ENCODE data around the gene FRMD1. TPM values are rescaled to one million over a fixed set of nuclear protein-coding genes. Genes with fewer than 3 reads are reported as not detected.

The FRMD1 gene
- total RNA-seq, 1 donor from 2014 or later, result not detected

DNA sequence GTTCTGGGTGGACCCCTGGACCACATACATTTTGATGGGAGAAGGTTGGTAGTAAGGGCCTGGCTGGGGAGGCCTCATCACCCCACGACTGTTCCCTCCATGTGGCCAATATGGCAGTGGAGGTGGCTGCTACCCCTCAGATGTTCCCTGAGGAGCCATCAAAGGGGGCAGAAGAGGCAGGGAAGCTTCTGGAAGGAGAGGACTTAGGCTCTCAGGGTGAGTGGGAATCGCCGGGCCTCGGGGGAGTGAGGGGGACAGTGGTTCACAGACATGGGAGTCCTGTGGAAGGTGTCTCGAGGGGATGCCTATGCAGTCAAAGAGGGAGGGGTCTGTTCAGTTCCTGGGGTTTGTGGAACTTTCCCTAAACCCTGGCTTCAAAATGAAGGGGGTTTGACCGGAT is 32.9 kb upstream of the FRMD1 start:
- no peak overlapping the region for H3K4me3 ChIP-seq
- no peaks in the 10 kb centered on the region for H3K4me1 ChIP-seq
- no peaks in the 10 kb centered on the region for H4K20me1 ChIP-seq (ENCODE audit: low read depth)
- no peaks in the 10 kb centered on the region for H3K79me2 ChIP-seq (ENCODE audit: low read depth)
- Mint-ChIP-seq H3K4me3 (no peak overlapping the region), H3K36me3 (no peaks in the 10 kb centered on the region), H3K27ac (no peak overlapping the region), H3K4me1 (peaks cover 2% of the 10 kb centered on the region), H3K27me3 (ENCODE audit: insufficient read depth, low read depth) (peaks cover 2% of the 10 kb centered on the region), H3K9me3 (no peaks in the 10 kb centered on the region)
- no peak for DNase-seq (ENCODE audit: low spot score)
- no peak overlapping the region for H3K9ac ChIP-seq
- H2AFZ ChIP-seq (replicated peaks), result no peak overlapping the region
- no peak overlapping the region for H3K27ac ChIP-seq
- TF ChIP-seq EZH2 (IDR thresholded peaks at IDR 0.05) (no peak), EZH2phosphoT487 (IDR thresholded peaks at IDR 0.05) (no peak)
- TF ChIP-seq, protein P1, sequence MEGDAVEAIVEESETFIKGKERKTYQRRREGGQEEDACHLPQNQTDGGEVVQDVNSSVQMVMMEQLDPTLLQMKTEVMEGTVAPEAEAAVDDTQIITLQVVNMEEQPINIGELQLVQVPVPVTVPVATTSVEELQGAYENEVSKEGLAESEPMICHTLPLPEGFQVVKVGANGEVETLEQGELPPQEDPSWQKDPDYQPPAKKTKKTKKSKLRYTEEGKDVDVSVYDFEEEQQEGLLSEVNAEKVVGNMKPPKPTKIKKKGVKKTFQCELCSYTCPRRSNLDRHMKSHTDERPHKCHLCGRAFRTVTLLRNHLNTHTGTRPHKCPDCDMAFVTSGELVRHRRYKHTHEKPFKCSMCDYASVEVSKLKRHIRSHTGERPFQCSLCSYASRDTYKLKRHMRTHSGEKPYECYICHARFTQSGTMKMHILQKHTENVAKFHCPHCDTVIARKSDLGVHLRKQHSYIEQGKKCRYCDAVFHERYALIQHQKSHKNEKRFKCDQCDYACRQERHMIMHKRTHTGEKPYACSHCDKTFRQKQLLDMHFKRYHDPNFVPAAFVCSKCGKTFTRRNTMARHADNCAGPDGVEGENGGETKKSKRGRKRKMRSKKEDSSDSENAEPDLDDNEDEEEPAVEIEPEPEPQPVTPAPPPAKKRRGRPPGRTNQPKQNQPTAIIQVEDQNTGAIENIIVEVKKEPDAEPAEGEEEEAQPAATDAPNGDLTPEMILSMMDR (IDR thresholded peaks at IDR 0.05), result no peak
- no peaks in the 10 kb centered on the region for H3K36me3 ChIP-seq
- no peaks in the 10 kb centered on the region for H3K9me3 ChIP-seq (ENCODE audit: low read depth)
- no peaks in the 10 kb centered on the region for H3K27me3 ChIP-seq
- H3F3A ChIP-seq (ENCODE audit: low read depth), result no peaks in the 10 kb centered on the region
- H3K4me2 ChIP-seq, result no peak overlapping the region

DNA sequence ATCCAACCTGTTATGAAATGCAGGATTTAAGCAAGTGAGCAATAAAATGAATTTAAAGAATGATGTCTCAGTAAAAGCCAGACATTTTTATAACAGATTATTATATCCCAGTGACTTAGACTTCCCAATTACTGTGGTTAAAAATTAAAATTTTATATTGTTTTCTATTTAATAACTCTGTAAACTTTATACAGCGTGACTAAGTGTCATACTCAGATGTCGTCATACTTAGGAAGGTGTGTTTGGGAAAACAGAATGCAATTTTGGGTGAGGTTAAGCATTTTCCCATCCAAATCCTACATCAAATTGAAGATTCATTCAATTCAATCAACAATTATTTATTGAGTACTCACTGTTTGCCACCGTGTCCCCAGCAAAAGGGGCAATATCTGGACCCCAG is 31.4 kb upstream of the FRMD1 start:
- Histone ChIP-seq H4K20me1 (ENCODE audit: low read depth) (no peaks in the 10 kb centered on the region), H3K9ac (no peak overlapping the region), H3K27ac (no peak overlapping the region), H3K79me2 (ENCODE audit: low read depth) (no peaks in the 10 kb centered on the region), H3K36me3 (no peaks in the 10 kb centered on the region), H3K4me2 (no peak overlapping the region), H2AFZ (replicated peaks) (no peak overlapping the region), H3F3A (ENCODE audit: low read depth) (no peaks in the 10 kb centered on the region), H3K27me3 (no peaks in the 10 kb centered on the region), H3K4me1 (no peaks in the 10 kb centered on the region), H3K9me3 (ENCODE audit: low read depth) (no peaks in the 10 kb centered on the region), H3K4me3 (no peak overlapping the region)
- DNase-seq (ENCODE audit: low spot score), result no peak
- H3K4me1 Mint-ChIP-seq, result peaks cover 8% of the 10 kb centered on the region
- H3K27me3 Mint-ChIP-seq (ENCODE audit: insufficient read depth, low read depth), result no peaks in the 10 kb centered on the region
- H3K4me3 Mint-ChIP-seq, result no peak overlapping the region
- no peaks in the 10 kb centered on the region for H3K36me3 Mint-ChIP-seq
- H3K9me3 Mint-ChIP-seq, result no peaks in the 10 kb centered on the region
- H3K27ac Mint-ChIP-seq, result no peak overlapping the region
- TF ChIP-seq EZH2phosphoT487 (IDR thresholded peaks at IDR 0.05) (no peak), EZH2 (IDR thresholded peaks at IDR 0.05) (no peak)
- TF ChIP-seq, protein P1 (IDR thresholded peaks at IDR 0.05), result no peak

DNA sequence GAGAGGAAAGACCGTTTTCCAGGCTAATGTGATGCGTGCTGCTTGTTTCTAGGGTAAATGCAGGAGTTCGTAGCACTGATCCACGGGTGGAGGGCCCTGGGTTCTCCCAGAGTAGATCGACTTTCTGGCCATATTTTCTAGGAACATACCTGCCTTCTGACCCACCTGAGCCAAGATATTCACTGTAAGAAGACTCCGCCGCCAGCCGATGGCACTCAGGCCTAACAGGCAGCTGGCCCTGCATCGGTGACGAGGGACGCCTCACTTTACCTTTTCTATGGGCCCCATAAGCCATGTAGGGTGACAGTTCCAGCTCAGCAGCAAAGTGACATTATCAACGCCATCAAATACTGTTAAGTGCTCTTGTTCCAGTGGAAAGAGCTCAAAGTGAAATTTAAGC is 30.2 kb upstream of the FRMD1 start:
- Mint-ChIP-seq H3K36me3 (no peaks in the 10 kb centered on the region), H3K27ac (no peak overlapping the region), H3K4me1 (peaks cover 8% of the 10 kb centered on the region), H3K9me3 (no peaks in the 10 kb centered on the region), H3K27me3 (ENCODE audit: insufficient read depth, low read depth) (no peaks in the 10 kb centered on the region), H3K4me3 (no peak overlapping the region)
- H3K4me2 ChIP-seq, result no peak overlapping the region
- no peaks in the 10 kb centered on the region for H4K20me1 ChIP-seq (ENCODE audit: low read depth)
- no peak overlapping the region for H3K4me3 ChIP-seq
- H3K36me3 ChIP-seq, result no peaks in the 10 kb centered on the region
- H3F3A ChIP-seq (ENCODE audit: low read depth), result no peaks in the 10 kb centered on the region
- no peak overlapping the region for H3K27ac ChIP-seq
- no peaks in the 10 kb centered on the region for H3K27me3 ChIP-seq
- no peak overlapping the region for H3K9ac ChIP-seq
- DNase-seq (ENCODE audit: low spot score), result no peak
- H3K9me3 ChIP-seq (ENCODE audit: low read depth), result no peaks in the 10 kb centered on the region
- H3K79me2 ChIP-seq (ENCODE audit: low read depth), result no peaks in the 10 kb centered on the region
- H2AFZ ChIP-seq (replicated peaks), result no peak overlapping the region
- no peaks in the 10 kb centered on the region for H3K4me1 ChIP-seq
- no peak for TF ChIP-seq EZH2 (IDR thresholded peaks at IDR 0.05)
- TF ChIP-seq, protein P1 (IDR thresholded peaks at IDR 0.05), result no peak
- no peak for TF ChIP-seq EZH2phosphoT487 (IDR thresholded peaks at IDR 0.05)

Data from neural progenitor cell (in vitro differentiated cells).